Measurements from ENCODE around the gene CHST6. TPM values are rescaled to one million over a fixed set of nuclear protein-coding genes. Genes with fewer than 3 reads are reported as not detected.
A peak's percentile ranks its signal among the peaks of the same experiment; 100 is the strongest.
"Not testable (repeated sequence)": the region's sequence is repeated elsewhere in the genome, so short reads cannot be mapped to it uniquely, and the experiment has no call there.

The CHST6 gene
- total RNA-seq, 2 experiments from 2014 or later = not detected

- peak within 1 kb of the TSS; percentile 96 for H3K4me3 Mint-ChIP-seq
- H3K27ac Mint-ChIP-seq = peak within 1 kb of the TSS; percentile 93
- H3K27me3 Mint-ChIP-seq (ENCODE audit: low read depth) = no peaks in the 10 kb centered on the region
- ChIA-PET CTCF (interaction anchor here (0.6 to 3.4 kb wide), 48 partner anchors 9 to 366 kb away, joined by 3 to 31 read pairs (median 4); partner anchors contain the start of genes ADAT1, CFDP1, GABARAPL2 and KARS1), POLR2A (interaction anchor here (0.6 to 3.0 kb wide), 10 partner anchors 15 to 185 kb away, joined by 3 to 21 read pairs (median 3); partner anchors contain the start of genes ADAT1, CFDP1, KARS1 and TERF2IP)
- peak; percentile 97 for ATAC-seq
- DNase-seq = peak; percentile 99
- H3K9me3 Mint-ChIP-seq (ENCODE audit: insufficient read depth) = no peaks in the 10 kb centered on the region
- peaks cover 42% of the 10 kb centered on the region for H3K4me1 Mint-ChIP-seq (ENCODE audit: low read depth)
- H3K36me3 Mint-ChIP-seq (ENCODE audit: low read depth) = peaks cover 20% of the 10 kb centered on the region
These were observed 30.9 kb downstream of the CHST6 start, which contains the start of gene TMEM170A for GRCh38 chr16:75464122-75464918. Gene TMEM170A, minus strand, starts transcription at chr16:75464689. Its CDS starts 89 bp downstream, at chr16:75464600.

- ChIA-PET CTCF (interaction anchor here (0.8 to 3.4 kb wide), 23 partner anchors 19 to 300 kb away, joined by 3 to 31 read pairs (median 4); partner anchors contain the start of genes CFDP1, GABARAPL2 and TMEM231), POLR2A (interaction anchor here (0.6 to 3.0 kb wide), 11 partner anchors 14 to 230 kb away, joined by 3 to 21 read pairs (median 3); partner anchors contain the start of genes ADAT1, CFDP1, KARS1 and TERF2IP)
- Mint-ChIP-seq H3K4me3 (peak overlapping the region; percentile 96), H3K36me3 (ENCODE audit: low read depth) (peaks cover 20% of the 10 kb centered on the region), H3K4me1 (ENCODE audit: low read depth) (peaks cover 42% of the 10 kb centered on the region), H3K27ac (peak overlapping the region; percentile 92)
- H3K27me3 Mint-ChIP-seq (ENCODE audit: low read depth); DNase-seq; H3K9me3 Mint-ChIP-seq (ENCODE audit: insufficient read depth); ATAC-seq: not testable (repeated sequence)
These were observed 31.7 kb downstream of the CHST6 start for GRCh38 chr16:75463389-75464121.

GRCh38 chr16:75462806-75463205, 32.4 kb downstream of the CHST6 start:
- Mint-ChIP-seq H3K4me1 (ENCODE audit: low read depth) (peaks cover 42% of the 10 kb centered on the region), H3K27me3 (ENCODE audit: low read depth) (no peaks in the 10 kb centered on the region), H3K9me3 (ENCODE audit: insufficient read depth) (no peaks in the 10 kb centered on the region), H3K27ac (peak overlapping the region; percentile 92), H3K36me3 (ENCODE audit: low read depth) (peaks cover 27% of the 10 kb centered on the region), H3K4me3 (peak overlapping the region; percentile 96)
- POLR2A ChIA-PET = interaction anchor here (1.0 kb wide), 1 partner anchor 29 kb away, joined by 4 read pairs; the partner anchor contains the start of gene CFDP1
- ATAC-seq = no peak
- DNase-seq = no peak
- CTCF ChIA-PET = interaction anchor here (3.4 kb wide), 1 partner anchor 263 kb away, joined by 31 read pairs; no protein-coding TSS in a partner anchor

- H3K27me3 Mint-ChIP-seq (ENCODE audit: low read depth) = no peaks in the 10 kb centered on the region
- POLR2A ChIA-PET = no interaction called here
- H3K4me1 Mint-ChIP-seq (ENCODE audit: low read depth) = peaks cover 42% of the 10 kb centered on the region
- no peak for DNase-seq
- no peak overlapping the region for H3K4me3 Mint-ChIP-seq
- CTCF ChIA-PET = no interaction called here
- H3K9me3 Mint-ChIP-seq (ENCODE audit: insufficient read depth) = no peaks in the 10 kb centered on the region
- peaks cover 27% of the 10 kb centered on the region for H3K36me3 Mint-ChIP-seq (ENCODE audit: low read depth)
- no peak overlapping the region for H3K27ac Mint-ChIP-seq
- no peak for ATAC-seq
These were observed 33.7 kb downstream of the CHST6 start for GRCh38 chr16:75461575-75461974.

- ATAC-seq = no peak
- H3K36me3 Mint-ChIP-seq (ENCODE audit: low read depth) = peaks cover 27% of the 10 kb centered on the region
- ChIA-PET POLR2A (no interaction called here), CTCF (interaction anchor here (0.7 kb wide), 1 partner anchor 703 kb away, joined by 3 read pairs; no protein-coding TSS in a partner anchor)
- H3K4me3 Mint-ChIP-seq = no peak overlapping the region
- H3K27ac Mint-ChIP-seq = no peak overlapping the region
- peaks cover 42% of the 10 kb centered on the region for H3K4me1 Mint-ChIP-seq (ENCODE audit: low read depth)
- DNase-seq = no peak
- no peaks in the 10 kb centered on the region for H3K9me3 Mint-ChIP-seq (ENCODE audit: insufficient read depth)
- no peaks in the 10 kb centered on the region for H3K27me3 Mint-ChIP-seq (ENCODE audit: low read depth)
These were observed 34.8 kb downstream of the CHST6 start for GRCh38 chr16:75460446-75460845.

GRCh38 chr16:75459691-75460090, 35.5 kb downstream of the CHST6 start:
- POLR2A ChIA-PET = interaction anchor here (1.3 kb wide), 1 partner anchor 26 kb away, joined by 4 read pairs; the partner anchor contains the start of gene CFDP1
- DNase-seq (no peak), ATAC-seq (no peak)
- CTCF ChIA-PET = interaction anchor here (0.7 kb wide), 1 partner anchor 703 kb away, joined by 3 read pairs; no protein-coding TSS in a partner anchor
- Mint-ChIP-seq H3K27me3 (ENCODE audit: low read depth) (no peaks in the 10 kb centered on the region), H3K9me3 (ENCODE audit: insufficient read depth) (no peaks in the 10 kb centered on the region), H3K4me1 (ENCODE audit: low read depth) (peaks cover 39% of the 10 kb centered on the region), H3K27ac (peak overlapping the region; percentile 57), H3K36me3 (ENCODE audit: low read depth) (peaks cover 27% of the 10 kb centered on the region), H3K4me3 (no peak overlapping the region)

- peaks cover 24% of the 10 kb centered on the region for H3K36me3 Mint-ChIP-seq (ENCODE audit: low read depth)
- no peak for DNase-seq
- peaks cover 38% of the 10 kb centered on the region for H3K4me1 Mint-ChIP-seq (ENCODE audit: low read depth)
- POLR2A ChIA-PET = interaction anchor here (1.3 kb wide), 1 partner anchor 25 kb away, joined by 4 read pairs; the partner anchor contains the start of gene CFDP1
- no peaks in the 10 kb centered on the region for H3K9me3 Mint-ChIP-seq (ENCODE audit: insufficient read depth)
- H3K27ac Mint-ChIP-seq = no peak overlapping the region
- no peaks in the 10 kb centered on the region for H3K27me3 Mint-ChIP-seq (ENCODE audit: low read depth)
- no peak for ATAC-seq
- CTCF ChIA-PET = no interaction called here
- no peak overlapping the region for H3K4me3 Mint-ChIP-seq
These were observed 36.8 kb downstream of the CHST6 start for GRCh38 chr16:75458439-75458838.

- no peaks in the 10 kb centered on the region for H3K27me3 Mint-ChIP-seq (ENCODE audit: low read depth)
- POLR2A ChIA-PET = no interaction called here
- H3K4me1 Mint-ChIP-seq (ENCODE audit: low read depth) = peaks cover 34% of the 10 kb centered on the region
- no peak overlapping the region for H3K27ac Mint-ChIP-seq
- H3K9me3 Mint-ChIP-seq (ENCODE audit: insufficient read depth) = no peaks in the 10 kb centered on the region
- no peak overlapping the region for H3K4me3 Mint-ChIP-seq
- DNase-seq (no peak), ATAC-seq (no peak)
- peaks cover 24% of the 10 kb centered on the region for H3K36me3 Mint-ChIP-seq (ENCODE audit: low read depth)
- CTCF ChIA-PET = interaction anchor here (0.9 to 1.0 kb wide), 2 partner anchors 25 to 59 kb away, joined by 3 read pairs; partner anchors contain the start of gene CFDP1
These were observed 37.2 kb downstream of the CHST6 start for GRCh38 chr16:75458029-75458428.

GRCh38 chr16:75457485-75458021, 37.7 kb downstream of the CHST6 start:
- POLR2A ChIA-PET = no interaction called here
- H3K9me3 Mint-ChIP-seq (ENCODE audit: insufficient read depth) = no peaks in the 10 kb centered on the region
- H3K27ac Mint-ChIP-seq = no peak overlapping the region
- no peaks in the 10 kb centered on the region for H3K27me3 Mint-ChIP-seq (ENCODE audit: low read depth)
- CTCF ChIA-PET = interaction anchor here (0.9 to 1.0 kb wide), 2 partner anchors 24 to 59 kb away, joined by 3 read pairs; partner anchors contain the start of gene CFDP1
- peaks cover 21% of the 10 kb centered on the region for H3K36me3 Mint-ChIP-seq (ENCODE audit: low read depth)
- H3K4me1 Mint-ChIP-seq (ENCODE audit: low read depth) = peaks cover 29% of the 10 kb centered on the region
- ATAC-seq (no peak), DNase-seq (no peak)
- H3K4me3 Mint-ChIP-seq = no peak overlapping the region

- CTCF ChIA-PET = interaction anchor here (0.7 to 1.1 kb wide), 3 partner anchors 8 to 60 kb away, joined by 3 to 5 read pairs (median 3); no protein-coding TSS in a partner anchor
- no peaks in the 10 kb centered on the region for H3K9me3 Mint-ChIP-seq (ENCODE audit: insufficient read depth)
- peaks cover 21% of the 10 kb centered on the region for H3K36me3 Mint-ChIP-seq (ENCODE audit: low read depth)
- H3K4me1 Mint-ChIP-seq (ENCODE audit: low read depth) = peaks cover 23% of the 10 kb centered on the region
- no peak for DNase-seq
- no peak for ATAC-seq
- H3K27ac Mint-ChIP-seq = no peak overlapping the region
- H3K4me3 Mint-ChIP-seq = no peak overlapping the region
- POLR2A ChIA-PET = no interaction called here
- no peaks in the 10 kb centered on the region for H3K27me3 Mint-ChIP-seq (ENCODE audit: low read depth)
These were observed 38.3 kb downstream of the CHST6 start for GRCh38 chr16:75456971-75457370.

- Mint-ChIP-seq H3K36me3 (ENCODE audit: low read depth) (peaks cover 22% of the 10 kb centered on the region), H3K4me1 (ENCODE audit: low read depth) (peaks cover 19% of the 10 kb centered on the region)
- ATAC-seq; DNase-seq; H3K9me3 Mint-ChIP-seq (ENCODE audit: insufficient read depth); POLR2A ChIA-PET; H3K27ac Mint-ChIP-seq; H3K27me3 Mint-ChIP-seq (ENCODE audit: low read depth); H3K4me3 Mint-ChIP-seq: not testable (repeated sequence)
- CTCF ChIA-PET = interaction anchor here (0.7 to 1.5 kb wide), 3 partner anchors 9 to 54 kb away, joined by 3 to 5 read pairs (median 4); partner anchors contain the start of gene CFDP1
These were observed 38.8 kb downstream of the CHST6 start for GRCh38 chr16:75456486-75456885.
